ENCODE results near the gene MINDY2. TPM values are rescaled to one million over a fixed set of nuclear protein-coding genes. Genes with fewer than 3 reads are reported as not detected.
"Not testable (repeated sequence)": the region's sequence is repeated elsewhere in the genome, so short reads cannot be mapped to it uniquely, and the experiment has no call there.

Gene MINDY2
- total RNA-seq, 2 experiments from 2014 or later: 8.0 to 11.6 TPM

- POLR2A ChIA-PET: no interaction called here
- CTCF ChIA-PET: no interaction called here
These were observed 6.0 kb downstream of the MINDY2 start for GRCh38 chr15:58777107-58777506.

GRCh38 chr15:58779554-58779953 lies 8.5 kb downstream of the MINDY2 start:
- ChIA-PET POLR2A (no interaction called here), CTCF (interaction anchor here (1.2 kb wide), 1 partner anchor 861 kb away, joined by 3 read pairs; no protein-coding TSS in a partner anchor)
- Mint-ChIP-seq H3K4me3 (no peak overlapping the region), H3K27ac (no peak overlapping the region), H3K36me3 (peaks cover 2% of the 10 kb centered on the region), H3K27me3 (no peaks in the 10 kb centered on the region), H3K9me3 (no peaks in the 10 kb centered on the region), H3K4me1 (ENCODE audit: low read depth) (peaks cover 10% of the 10 kb centered on the region)
- intact Hi-C loops (cut with micrococcal nuclease): no loop called here
- no peak for DNase-seq

More at GRCh38 chr15:58777107-58777506, 6.0 kb downstream of the MINDY2 start:
- H3K27me3 Mint-ChIP-seq: no peaks in the 10 kb centered on the region
- H3K4me3 Mint-ChIP-seq: no peak overlapping the region
- intact Hi-C loops (cut with micrococcal nuclease): no loop called here
- peaks cover 15% of the 10 kb centered on the region for H3K4me1 Mint-ChIP-seq (ENCODE audit: low read depth)
- peaks cover 2% of the 10 kb centered on the region for H3K36me3 Mint-ChIP-seq
- H3K27ac Mint-ChIP-seq: no peak overlapping the region
- no peak for DNase-seq
- no peaks in the 10 kb centered on the region for H3K9me3 Mint-ChIP-seq

GRCh38 chr15:58785355-58785754 lies 14.3 kb downstream of the MINDY2 start:
- intact Hi-C loops (cut with micrococcal nuclease): no loop called here
- H3K27me3 Mint-ChIP-seq: no peaks in the 10 kb centered on the region
- no peak overlapping the region for H3K4me3 Mint-ChIP-seq
- DNase-seq: no peak
- H3K36me3 Mint-ChIP-seq: peaks cover 2% of the 10 kb centered on the region
- no peak overlapping the region for H3K27ac Mint-ChIP-seq
- ChIA-PET CTCF (no interaction called here), POLR2A (no interaction called here)
- no peaks in the 10 kb centered on the region for H3K9me3 Mint-ChIP-seq
- peaks cover 4% of the 10 kb centered on the region for H3K4me1 Mint-ChIP-seq (ENCODE audit: low read depth)

GRCh38 chr15:58788056-58788710 lies 17.1 kb downstream of the MINDY2 start:
- intact Hi-C loops (cut with micrococcal nuclease): no loop called here
- no peak overlapping the region for H3K4me3 Mint-ChIP-seq
- peaks cover 14% of the 10 kb centered on the region for H3K36me3 Mint-ChIP-seq
- no peak overlapping the region for H3K27ac Mint-ChIP-seq
- H3K4me1 Mint-ChIP-seq (ENCODE audit: low read depth): no peaks in the 10 kb centered on the region
- ChIA-PET POLR2A (no interaction called here), CTCF (no interaction called here)
- H3K9me3 Mint-ChIP-seq: no peaks in the 10 kb centered on the region
- DNase-seq: no peak
- H3K27me3 Mint-ChIP-seq: no peaks in the 10 kb centered on the region

GRCh38 chr15:58793862-58794261 lies 22.8 kb downstream of the MINDY2 start:
- POLR2A ChIA-PET: no interaction called here
- Mint-ChIP-seq H3K27me3 (no peaks in the 10 kb centered on the region), H3K9me3 (no peaks in the 10 kb centered on the region), H3K27ac (no peak overlapping the region), H3K4me3 (no peak overlapping the region), H3K36me3 (peaks cover 18% of the 10 kb centered on the region), H3K4me1 (ENCODE audit: low read depth) (peaks cover 11% of the 10 kb centered on the region)
- intact Hi-C loops (cut with micrococcal nuclease): no loop called here
- no peak for DNase-seq
- CTCF ChIA-PET: no interaction called here

- no peaks in the 10 kb centered on the region for H3K27me3 Mint-ChIP-seq
- DNase-seq: no peak
- ChIA-PET POLR2A (no interaction called here), CTCF (no interaction called here)
- no peaks in the 10 kb centered on the region for H3K9me3 Mint-ChIP-seq
- peaks cover 12% of the 10 kb centered on the region for H3K36me3 Mint-ChIP-seq
- no peak overlapping the region for H3K27ac Mint-ChIP-seq
- peaks cover 11% of the 10 kb centered on the region for H3K4me1 Mint-ChIP-seq (ENCODE audit: low read depth)
- H3K4me3 Mint-ChIP-seq: no peak overlapping the region
- intact Hi-C loops (cut with micrococcal nuclease): no loop called here
These were observed 24.7 kb downstream of the MINDY2 start for GRCh38 chr15:58795825-58796224.

- Mint-ChIP-seq H3K27me3 (no peaks in the 10 kb centered on the region), H3K4me1 (ENCODE audit: low read depth) (peaks cover 11% of the 10 kb centered on the region), H3K27ac (no peak overlapping the region), H3K36me3 (peaks cover 8% of the 10 kb centered on the region), H3K9me3 (no peaks in the 10 kb centered on the region), H3K4me3 (no peak overlapping the region)
- ChIA-PET POLR2A (no interaction called here), CTCF (no interaction called here)
- intact Hi-C loops (cut with micrococcal nuclease): no loop called here
- no peak for DNase-seq
These were observed 26.4 kb downstream of the MINDY2 start for GRCh38 chr15:58797505-58797904.

GRCh38 chr15:58805095-58805494 lies 34.0 kb downstream of the MINDY2 start:
- no peak overlapping the region for H3K27ac Mint-ChIP-seq
- peaks cover 4% of the 10 kb centered on the region for H3K36me3 Mint-ChIP-seq
- H3K27me3 Mint-ChIP-seq: no peaks in the 10 kb centered on the region
- intact Hi-C loops (cut with micrococcal nuclease): no loop called here
- H3K9me3 Mint-ChIP-seq: no peaks in the 10 kb centered on the region
- no peak for DNase-seq
- CTCF ChIA-PET: no interaction called here
- peaks cover 3% of the 10 kb centered on the region for H3K4me1 Mint-ChIP-seq (ENCODE audit: low read depth)
- POLR2A ChIA-PET: no interaction called here
- no peak overlapping the region for H3K4me3 Mint-ChIP-seq

- H3K4me3 Mint-ChIP-seq: not testable (repeated sequence)
These were observed 52.2 kb downstream of the MINDY2 start for GRCh38 chr15:58823267-58823666.

GRCh38 chr15:58830556-58830955 lies 59.5 kb downstream of the MINDY2 start:
- no peaks in the 10 kb centered on the region for H3K9me3 Mint-ChIP-seq
- H3K27ac Mint-ChIP-seq: no peak overlapping the region
- no peak for DNase-seq
- intact Hi-C loops (cut with micrococcal nuclease): no loop called here
- ChIA-PET POLR2A (no interaction called here), CTCF (no interaction called here)
- no peaks in the 10 kb centered on the region for H3K27me3 Mint-ChIP-seq
- peaks cover 17% of the 10 kb centered on the region for H3K36me3 Mint-ChIP-seq
- no peaks in the 10 kb centered on the region for H3K4me1 Mint-ChIP-seq (ENCODE audit: low read depth)
- H3K4me3 Mint-ChIP-seq: no peak overlapping the region

More at GRCh38 chr15:58823267-58823666, 52.2 kb downstream of the MINDY2 start:
- POLR2A ChIA-PET; H3K4me1 Mint-ChIP-seq (ENCODE audit: low read depth); intact Hi-C loops (cut with micrococcal nuclease); CTCF ChIA-PET; H3K27ac Mint-ChIP-seq; H3K36me3 Mint-ChIP-seq; DNase-seq; H3K27me3 Mint-ChIP-seq; H3K9me3 Mint-ChIP-seq: not testable (repeated sequence)

GRCh38 chr15:58833681-58834426 lies 62.8 kb downstream of the MINDY2 start:
- H3K36me3 Mint-ChIP-seq; H3K4me1 Mint-ChIP-seq (ENCODE audit: low read depth); H3K4me3 Mint-ChIP-seq; POLR2A ChIA-PET; DNase-seq; H3K27me3 Mint-ChIP-seq; H3K27ac Mint-ChIP-seq; intact Hi-C loops (cut with micrococcal nuclease); H3K9me3 Mint-ChIP-seq; CTCF ChIA-PET: not testable (repeated sequence)

GRCh38 chr15:58839485-58839884 lies 68.4 kb downstream of the MINDY2 start:
- ChIA-PET POLR2A (no interaction called here), CTCF (interaction anchor here (0.6 to 1.2 kb wide), 3 partner anchors 612 to 690 kb away, joined by 3 to 4 read pairs (median 3); no protein-coding TSS in a partner anchor)
- H3K27ac Mint-ChIP-seq: no peak overlapping the region
- H3K9me3 Mint-ChIP-seq: no peaks in the 10 kb centered on the region
- no peaks in the 10 kb centered on the region for H3K4me1 Mint-ChIP-seq (ENCODE audit: low read depth)
- intact Hi-C loops (cut with micrococcal nuclease): no loop called here
- no peaks in the 10 kb centered on the region for H3K27me3 Mint-ChIP-seq
- no peak for DNase-seq
- no peaks in the 10 kb centered on the region for H3K36me3 Mint-ChIP-seq
- no peak overlapping the region for H3K4me3 Mint-ChIP-seq

- no peak overlapping the region for H3K27ac Mint-ChIP-seq
- intact Hi-C loops (cut with micrococcal nuclease): no loop called here
- ChIA-PET POLR2A (no interaction called here), CTCF (interaction anchor here (0.6 to 1.2 kb wide), 2 partner anchors 653 to 689 kb away, joined by 3 to 4 read pairs; no protein-coding TSS in a partner anchor)
- H3K27me3 Mint-ChIP-seq: no peaks in the 10 kb centered on the region
- H3K9me3 Mint-ChIP-seq: no peaks in the 10 kb centered on the region
- H3K4me3 Mint-ChIP-seq: no peak overlapping the region
- no peaks in the 10 kb centered on the region for H3K4me1 Mint-ChIP-seq (ENCODE audit: low read depth)
- no peak for DNase-seq
- H3K36me3 Mint-ChIP-seq: no peaks in the 10 kb centered on the region
These were observed 68.9 kb downstream of the MINDY2 start for GRCh38 chr15:58840048-58840447.
